Effector CD8-positive, alpha-beta T cell (primary cell): ENCODE measurements around the gene STX1B.
"Not testable (repeated sequence)": the region's sequence is repeated elsewhere in the genome, so short reads cannot be mapped to it uniquely, and the experiment has no call there.

ENCODE experiments used
- DNase-seq: peaks from one replicate; lab custom pipeline; 2025; lab: John Stamatoyannopoulos, UW

STX1B gene

DNA sequence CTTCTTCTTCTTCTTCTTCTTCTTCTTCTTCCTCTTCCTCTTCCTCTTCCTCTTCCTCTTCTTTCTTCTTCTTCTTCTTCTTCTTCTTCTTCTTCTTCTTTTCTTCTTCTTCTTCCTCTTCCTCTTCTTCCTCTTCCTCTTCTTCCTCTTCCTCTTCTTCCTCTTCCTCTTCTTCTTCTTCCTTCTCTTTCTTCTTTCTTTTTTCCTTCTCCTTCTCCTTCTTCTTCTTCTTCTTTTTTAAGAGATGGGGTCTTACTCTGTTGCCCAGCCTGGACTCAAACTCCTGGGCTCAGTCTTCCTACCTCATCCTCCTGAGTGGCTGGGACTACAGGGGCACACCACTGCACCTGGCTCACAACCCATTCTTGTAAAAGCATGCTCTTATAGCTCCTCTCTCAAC lies 2.9 kb upstream of the STX1B start:
- DNase-seq, result not testable (repeated sequence)

- DNase-seq, result not testable (repeated sequence)
Measured at GRCh38 chr16:31011815-31012214, 1.4 kb upstream of the STX1B start.

GRCh38 chr16:31009894-31010584 lies 399 bp downstream of the STX1B start:
- DNase-seq, result no peak

- no peak for DNase-seq
Measured at GRCh38 chr16:31009120-31009519, 1.3 kb downstream of the STX1B start.

DNA sequence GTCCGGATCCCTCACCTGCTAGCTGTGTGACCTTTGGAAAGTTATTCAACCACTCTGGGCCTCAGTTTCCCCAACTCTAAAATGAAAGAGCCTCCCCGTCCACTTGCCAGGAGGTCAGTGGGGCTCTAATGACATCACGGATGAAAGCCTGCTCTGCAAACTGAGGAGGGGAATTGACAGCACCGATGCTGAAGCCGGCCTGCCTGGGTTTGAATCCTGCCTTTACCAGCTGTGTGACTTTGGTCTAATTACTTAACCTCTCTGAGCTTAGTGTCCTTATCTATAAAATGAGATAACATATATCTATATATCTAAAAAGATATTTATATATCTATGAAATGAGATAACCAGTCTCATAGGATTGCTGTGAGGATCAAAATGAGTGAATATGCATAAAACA lies 1.9 kb downstream of the STX1B start:
- no peak for DNase-seq

GRCh38 chr16:31008149-31008548 lies 2.3 kb downstream of the STX1B start:
- no peak for DNase-seq

- no peak for DNase-seq
Measured at GRCh38 chr16:31007684-31008083, 2.8 kb downstream of the STX1B start.

DNA sequence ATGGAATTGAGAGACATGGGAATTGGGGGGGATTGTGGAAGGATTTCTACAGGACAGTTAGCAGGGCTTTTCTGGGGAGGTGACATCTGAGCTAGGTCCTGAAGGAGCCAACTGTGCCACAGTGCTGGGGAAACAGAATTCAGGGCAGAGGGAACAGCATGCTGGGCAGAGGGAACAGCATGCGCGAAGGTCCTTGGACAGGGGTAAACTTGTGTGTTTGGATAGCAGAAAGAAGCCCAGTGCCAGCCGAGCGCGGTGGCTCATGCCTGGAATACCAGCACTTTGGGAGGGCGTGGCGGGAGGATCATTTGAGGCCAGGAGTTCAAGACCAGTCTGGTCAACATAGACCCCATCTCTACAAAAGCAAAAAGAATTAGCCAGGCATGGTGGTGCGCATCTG lies 3.8 kb downstream of the STX1B start:
- no peak for DNase-seq

GRCh38 chr16:31006086-31006385 lies 4.4 kb downstream of the STX1B start:
- no peak for DNase-seq

GRCh38 chr16:31005350-31006085 lies 4.9 kb downstream of the STX1B start:
- DNase-seq, result no peak

DNA sequence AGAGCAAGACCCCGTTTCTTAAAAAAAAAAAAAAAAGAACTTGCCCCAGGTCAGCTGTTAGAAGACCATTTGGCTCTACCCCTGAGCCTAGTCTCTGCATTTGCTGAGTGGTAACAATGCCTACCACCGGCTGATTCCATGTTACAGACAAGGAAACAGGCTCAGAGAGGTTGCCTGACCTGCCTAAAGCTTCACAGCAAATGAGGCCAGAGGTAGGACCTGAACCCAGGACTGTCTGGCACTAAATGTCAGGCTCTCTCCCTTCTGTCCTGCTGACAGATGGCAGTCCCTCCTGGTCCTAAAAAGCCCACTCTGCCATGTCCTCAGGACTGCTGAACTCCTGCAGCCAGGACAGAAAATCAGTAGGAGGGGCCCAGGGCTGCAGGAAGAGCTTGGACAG lies 5.8 kb downstream of the STX1B start:
- DNase-seq, result no peak

DNA sequence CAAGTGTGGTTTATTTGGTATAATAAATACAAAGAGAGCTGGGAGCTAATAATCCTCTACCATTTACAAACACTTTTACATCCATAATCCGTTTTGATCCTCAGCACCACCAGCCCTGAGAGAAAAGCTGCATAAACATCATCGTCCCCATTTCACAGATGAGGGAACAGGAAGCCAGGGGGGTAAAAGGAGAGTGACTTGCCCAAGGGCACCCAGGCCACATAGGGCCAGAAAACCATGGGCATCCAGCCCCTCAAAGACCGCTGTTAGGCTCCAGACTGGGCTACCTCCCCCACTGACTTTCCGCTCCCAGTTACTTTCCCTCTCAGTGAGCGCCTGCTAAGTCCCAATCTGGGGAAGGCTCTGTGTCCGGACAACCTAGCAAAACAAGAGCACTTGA lies 6.7 kb downstream of the STX1B start:
- DNase-seq, result no peak

GRCh38 chr16:31002862-31003341 lies 7.5 kb downstream of the STX1B start:
- DNase-seq, result no peak

DNA sequence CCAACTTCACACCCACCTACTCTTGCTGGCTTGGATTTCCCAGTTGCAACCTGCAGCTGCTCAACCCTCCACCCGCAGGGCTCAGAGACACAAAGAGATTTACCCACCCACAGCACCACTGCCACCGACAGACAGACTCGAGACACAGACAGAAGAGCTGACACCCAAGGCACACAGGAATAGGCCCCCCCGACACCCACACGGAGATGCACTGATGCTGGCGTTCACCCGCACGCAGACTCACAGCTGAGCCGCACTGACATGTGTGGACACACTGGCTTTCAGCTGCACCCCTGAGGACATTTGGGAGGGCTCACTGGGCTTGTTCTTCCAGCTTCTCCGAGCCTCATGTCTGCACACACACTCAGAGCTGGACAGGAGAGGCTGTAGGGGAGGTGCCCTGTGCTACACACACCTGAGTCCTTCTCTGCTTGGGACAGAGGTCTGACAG lies 8.2 kb downstream of the STX1B start:
- no peak for DNase-seq

DNA sequence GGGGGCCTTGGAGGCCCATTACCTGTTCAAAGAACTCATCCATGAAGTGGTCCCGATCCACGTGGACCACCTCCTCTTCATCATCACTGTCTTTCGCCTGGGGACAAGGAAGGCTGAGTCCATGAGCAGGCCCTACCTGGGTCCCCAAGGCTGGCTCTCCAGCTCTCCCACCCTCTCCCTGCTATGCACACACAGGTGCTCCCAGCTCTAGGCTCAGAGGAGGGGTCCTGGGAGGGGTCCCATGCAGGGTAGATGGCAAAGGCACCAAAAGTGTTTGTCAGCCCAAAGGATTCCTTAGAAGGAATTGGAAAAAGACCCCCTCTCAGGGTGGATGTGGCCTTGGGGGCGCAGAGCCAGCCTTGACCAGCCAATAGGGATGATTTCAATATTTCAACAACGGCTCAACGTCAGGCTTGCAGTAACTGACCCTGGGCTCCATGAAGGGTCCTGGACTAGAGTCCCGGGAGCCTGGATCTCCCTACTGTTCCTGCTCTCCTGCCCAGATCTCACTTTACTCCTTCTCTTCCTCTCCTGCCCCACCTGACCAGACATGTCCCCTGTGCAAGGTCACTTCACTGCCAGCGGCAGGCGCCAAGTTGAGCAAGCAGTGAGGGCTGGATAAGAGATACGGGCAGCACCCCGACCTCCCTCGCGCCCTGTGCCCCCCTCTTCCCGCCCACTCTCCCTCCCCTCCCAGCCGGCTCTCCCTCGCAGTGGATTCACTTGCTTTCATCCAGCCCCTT lies 8.8 kb downstream of the STX1B start:
- DNase-seq, result no peak

- DNase-seq, result no peak
Measured at GRCh38 chr16:31000671-31001382, 9.6 kb downstream of the STX1B start.

- no peak for DNase-seq
Measured at GRCh38 chr16:30998852-30999761, 11.3 kb downstream of the STX1B start.

GRCh38 chr16:30997725-30998711 lies 12.4 kb downstream of the STX1B start:
- DNase-seq, result no peak

DNA sequence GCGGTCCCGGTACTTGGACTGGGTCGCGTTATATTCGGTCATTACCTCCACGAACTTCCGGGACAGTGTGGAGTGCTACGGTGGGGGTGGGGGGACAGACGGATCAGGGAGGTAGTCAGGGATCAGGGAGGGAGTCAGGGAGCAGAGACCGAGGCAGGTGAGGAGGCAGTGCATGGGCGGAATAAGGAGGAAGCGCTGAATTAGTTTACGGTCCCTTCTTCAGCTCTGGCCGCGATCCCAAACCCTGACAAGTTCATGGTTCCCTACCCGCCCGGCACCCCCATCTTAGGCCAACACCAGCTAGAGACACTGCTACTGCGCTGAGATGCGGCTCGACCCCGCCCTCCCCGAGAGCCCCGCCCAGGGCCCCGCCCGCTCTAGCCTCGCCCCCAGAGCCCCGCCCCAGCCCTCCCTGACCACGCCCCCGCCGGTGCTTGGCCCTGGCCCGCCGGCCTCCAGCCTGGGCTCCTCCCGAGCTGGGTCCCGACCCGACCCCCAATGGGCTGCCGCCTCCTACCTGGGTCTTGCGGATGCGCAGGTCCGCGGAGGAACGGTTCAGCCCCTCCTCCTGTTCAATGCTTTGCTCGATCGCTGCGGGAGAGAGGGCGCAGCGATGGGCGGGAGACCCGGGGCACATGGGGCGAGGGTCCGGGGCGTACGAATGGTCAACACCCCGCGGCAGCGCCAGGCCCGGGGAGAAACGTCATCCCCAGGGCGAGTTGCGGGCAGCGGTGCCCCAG lies 13.3 kb downstream of the STX1B start:
- DNase-seq, result peak; percentile 81
